ENCODE data around the gene NDUFV2. TPM values are rescaled to one million over a fixed set of nuclear protein-coding genes. Genes with fewer than 3 reads are reported as not detected.
A peak's percentile ranks its signal among the peaks of the same experiment; 100 is the strongest.

The NDUFV2 gene
- total and polyA plus RNA-seq, 5 experiments from 2014 or later = 106 to 166 (median 149) TPM

GRCh38 chr18:9105420-9105819, 2.9 kb downstream of the NDUFV2 start:
- peak overlapping the region in 9 of 10 donors; percentile 57 to 100 (median 91) for H3K27ac Mint-ChIP-seq
- no peaks in the 10 kb centered on the region for H3K27me3 Mint-ChIP-seq
- H3K9me3 Mint-ChIP-seq = no peaks in the 10 kb centered on the region
- POLR2A ChIA-PET = interaction anchor here (6.0 to 13.6 kb wide), 2 partner anchors 12 to 32 kb away, joined by 83 to 254 read pairs; partner anchors contain the start of gene ANKRD12
- no peak for DNase-seq
- no peak for ATAC-seq
- H3K36me3 Mint-ChIP-seq = peaks cover 0 to 31% (median 0%) of the 10 kb centered on the region in 3 donors
- H3K4me1 Mint-ChIP-seq = peaks cover 50 to 84% (median 78%) of the 10 kb centered on the region in 4 donors
- peak overlapping the region; percentile 89 to 98 (median 93) for H3K4me3 Mint-ChIP-seq

GRCh38 chr18:9106094-9106493, 3.6 kb downstream of the NDUFV2 start:
- Mint-ChIP-seq H3K27ac (peak overlapping the region in 9 of 10 donors; percentile 73 to 100 (median 85)), H3K4me3 (peak overlapping the region; percentile 89 to 98 (median 93)), H3K27me3 (no peaks in the 10 kb centered on the region), H3K36me3 (peaks cover 0 to 34% (median 0%) of the 10 kb centered on the region in 3 donors), H3K4me1 (peaks cover 53 to 90% (median 85%) of the 10 kb centered on the region in 4 donors), H3K9me3 (no peaks in the 10 kb centered on the region)
- POLR2A ChIA-PET = interaction anchor here (0.9 to 13.6 kb wide), 3 partner anchors 11 to 31 kb away, joined by 4 to 254 read pairs (median 83); partner anchors contain the start of gene ANKRD12
- ATAC-seq = no peak
- DNase-seq = no peak

GRCh38 chr18:9106800-9107584, 4.5 kb downstream of the NDUFV2 start:
- DNase-seq = no peak
- peaks cover 49 to 87% (median 84%) of the 10 kb centered on the region in 4 donors for H3K4me1 Mint-ChIP-seq
- ATAC-seq = no peak
- no peaks in the 10 kb centered on the region for H3K27me3 Mint-ChIP-seq
- POLR2A ChIA-PET = interaction anchor here (0.9 to 13.6 kb wide), 4 partner anchors 10 to 30 kb away, joined by 4 to 254 read pairs (median 148); partner anchors contain the start of gene ANKRD12
- H3K27ac Mint-ChIP-seq = peak overlapping the region; percentile 0 to 100 (median 84)
- no peaks in the 10 kb centered on the region for H3K9me3 Mint-ChIP-seq
- H3K36me3 Mint-ChIP-seq = peaks cover 0 to 36% (median 0%) of the 10 kb centered on the region in 3 donors
- H3K4me3 Mint-ChIP-seq = peak overlapping the region; percentile 61 to 98 (median 92)

GRCh38 chr18:9108911-9109310, 6.4 kb downstream of the NDUFV2 start:
- Mint-ChIP-seq H3K27ac (peak overlapping the region in 9 of 10 donors; percentile 42 to 100 (median 73)), H3K36me3 (peaks cover 0 to 38% (median 4%) of the 10 kb centered on the region in 3 donors), H3K27me3 (no peaks in the 10 kb centered on the region), H3K4me1 (peaks cover 52 to 98% (median 88%) of the 10 kb centered on the region in 4 donors), H3K4me3 (peak overlapping the region; percentile 23 to 73 (median 56)), H3K9me3 (no peaks in the 10 kb centered on the region)
- ATAC-seq (no peak), DNase-seq (no peak)
- POLR2A ChIA-PET = interaction anchor here (0.8 to 12.1 kb wide), 3 partner anchors 9 to 28 kb away, joined by 3 to 214 read pairs (median 5); partner anchors contain the start of gene ANKRD12

GRCh38 chr18:9109523-9109922, 7.0 kb downstream of the NDUFV2 start:
- ATAC-seq (no peak), DNase-seq (no peak)
- H3K36me3 Mint-ChIP-seq = peaks cover 0 to 32% (median 4%) of the 10 kb centered on the region in 3 donors
- POLR2A ChIA-PET = interaction anchor here (0.8 to 12.1 kb wide), 5 partner anchors 7 to 28 kb away, joined by 3 to 214 read pairs (median 10); partner anchors contain the start of genes ANKRD12 and NDUFV2
- H3K4me1 Mint-ChIP-seq = peaks cover 46 to 97% (median 84%) of the 10 kb centered on the region in 4 donors
- H3K27me3 Mint-ChIP-seq = no peaks in the 10 kb centered on the region
- no peaks in the 10 kb centered on the region for H3K9me3 Mint-ChIP-seq
- H3K27ac Mint-ChIP-seq = peak overlapping the region; percentile 5 to 100 (median 64)
- H3K4me3 Mint-ChIP-seq = peak overlapping the region; percentile 23 to 73 (median 54)

GRCh38 chr18:9113468-9114149, 11.1 kb downstream of the NDUFV2 start:
- DNase-seq (no peak), ATAC-seq (no peak)
- Mint-ChIP-seq H3K9me3 (no peaks in the 10 kb centered on the region), H3K4me1 (peaks cover 36 to 95% (median 75%) of the 10 kb centered on the region in 4 donors), H3K36me3 (peaks cover 0 to 27% (median 4%) of the 10 kb centered on the region in 3 donors), H3K4me3 (peak overlapping the region in 9 of 10 donors; percentile 18 to 75 (median 53)), H3K27me3 (no peaks in the 10 kb centered on the region), H3K27ac (peak overlapping the region; percentile 72 to 100 (median 88))
- POLR2A ChIA-PET = interaction anchor here (1.0 to 12.1 kb wide), 3 partner anchors 10 to 24 kb away, joined by 3 to 214 read pairs (median 7); partner anchors contain the start of genes ANKRD12 and NDUFV2

GRCh38 chr18:9115984-9116383, 13.5 kb downstream of the NDUFV2 start:
- peak overlapping the region in 8 of 10 donors; percentile 25 to 98 (median 71) for H3K4me3 Mint-ChIP-seq
- DNase-seq = no peak
- no peaks in the 10 kb centered on the region for H3K27me3 Mint-ChIP-seq
- peak overlapping the region; percentile 89 to 100 (median 95) for H3K27ac Mint-ChIP-seq
- peaks cover 29 to 91% (median 67%) of the 10 kb centered on the region in 4 donors for H3K4me1 Mint-ChIP-seq
- peaks cover 0 to 32% (median 4%) of the 10 kb centered on the region in 3 donors for H3K36me3 Mint-ChIP-seq
- ATAC-seq = no peak
- POLR2A ChIA-PET = interaction anchor here (1.2 to 12.1 kb wide), 4 partner anchors 12 to 218 kb away, joined by 5 to 214 read pairs (median 44); partner anchors contain the start of genes ANKRD12, NDUFV2 and TWSG1
- H3K9me3 Mint-ChIP-seq = no peaks in the 10 kb centered on the region

GRCh38 chr18:9117980-9118841, 15.7 kb downstream of the NDUFV2 start:
- peaks cover 26 to 89% (median 67%) of the 10 kb centered on the region in 4 donors for H3K4me1 Mint-ChIP-seq
- DNase-seq = peak in 3 of 10 donors; percentile 31 to 44 (median 32)
- H3K4me3 Mint-ChIP-seq = peak overlapping the region; percentile 38 to 98 (median 76)
- no peaks in the 10 kb centered on the region for H3K27me3 Mint-ChIP-seq
- peaks cover 0 to 45% (median 5%) of the 10 kb centered on the region in 3 donors for H3K36me3 Mint-ChIP-seq
- peak overlapping the region; percentile 89 to 100 (median 95) for H3K27ac Mint-ChIP-seq
- H3K9me3 Mint-ChIP-seq = no peaks in the 10 kb centered on the region
- ATAC-seq = peak; percentile 57 to 58
- POLR2A ChIA-PET = interaction anchor here (0.6 to 12.1 kb wide), 10 partner anchors 9 to 797 kb away, joined by 3 to 214 read pairs (median 6); partner anchors contain the start of genes ANKRD12, NDUFV2 and TWSG1

GRCh38 chr18:9120796-9121195, 18.3 kb downstream of the NDUFV2 start:
- Mint-ChIP-seq H3K4me1 (peaks cover 22 to 79% (median 59%) of the 10 kb centered on the region in 4 donors), H3K27ac (peak overlapping the region; percentile 10 to 94 (median 89)), H3K36me3 (peaks cover 0 to 59% (median 10%) of the 10 kb centered on the region in 3 donors), H3K27me3 (no peaks in the 10 kb centered on the region), H3K9me3 (no peaks in the 10 kb centered on the region), H3K4me3 (peak overlapping the region; percentile 31 to 84 (median 68))
- POLR2A ChIA-PET = interaction anchor here (0.7 to 8.0 kb wide), 4 partner anchors 10 to 794 kb away, joined by 3 to 101 read pairs (median 8); partner anchors contain the start of gene ANKRD12
- DNase-seq (peak in 2 of 10 donors; percentile 30 to 42), ATAC-seq (peak; percentile 19 to 43)

- Mint-ChIP-seq H3K4me3 (no peak overlapping the region), H3K4me1 (peaks cover 10 to 68% (median 44%) of the 10 kb centered on the region in 4 donors), H3K9me3 (no peaks in the 10 kb centered on the region), H3K36me3 (peaks cover 0 to 78% (median 19%) of the 10 kb centered on the region in 3 donors), H3K27ac (peak overlapping the region in 6 of 10 donors; percentile 19 to 70 (median 37)), H3K27me3 (no peaks in the 10 kb centered on the region)
- POLR2A ChIA-PET = interaction anchor here (0.6 to 8.0 kb wide), 2 partner anchors 10 to 12 kb away, joined by 3 to 101 read pairs; partner anchors contain the start of gene ANKRD12
- DNase-seq (no peak), ATAC-seq (no peak)
These were observed 21.0 kb downstream of the NDUFV2 start for GRCh38 chr18:9123520-9123919.

GRCh38 chr18:9124824-9125223, 22.3 kb downstream of the NDUFV2 start:
- ATAC-seq (no peak), DNase-seq (no peak)
- Mint-ChIP-seq H3K36me3 (peaks cover 1 to 84% (median 27%) of the 10 kb centered on the region in 3 donors), H3K4me1 (peaks cover 12 to 66% (median 45%) of the 10 kb centered on the region in 4 donors), H3K27me3 (no peaks in the 10 kb centered on the region), H3K4me3 (no peak overlapping the region), H3K27ac (peak overlapping the region in 1 of 10 donors; percentile 41), H3K9me3 (no peaks in the 10 kb centered on the region)
- POLR2A ChIA-PET = interaction anchor here (0.8 to 8.0 kb wide), 3 partner anchors 11 to 23 kb away, joined by 3 to 101 read pairs (median 11); partner anchors contain the start of genes ANKRD12 and NDUFV2

Data from naive thymus-derived CD8-positive, alpha-beta T cell (primary cell).